PC-9 (cell line): ENCODE measurements around the gene ATP2B2. TPM values are rescaled to one million over a fixed set of nuclear protein-coding genes. Genes with fewer than 3 reads are reported as not detected.

Experiments
- BruUV-seq: library from RNA; stranded (reverse); fragments of 400-500 nt; replicated peaks from 2 replicates; lab custom pipeline; 2021; lab: Mats Ljungman, UMichigan
- CTCF ChIA-PET: fragments of 300-600 bp; sonication (Branson Sonifier 250); formaldehyde crosslinking; loops from one replicate; lab custom pipeline; 2022; ENCODE audit warnings: antibody characterized with exemption; lab: Charles Lee
- POLR2A ChIA-PET: fragments of 300-600 bp; sonication (Branson Sonifier 250); formaldehyde crosslinking; loops from one replicate; lab custom pipeline; 2022; ENCODE audit warnings: antibody characterized with exemption; ENCODE audit not compliant: unreplicated experiment; lab: Charles Lee
- DNase-seq, 2 experiments: peaks; one replicate each; pipeline versions ENCODE4 v3.0.0 to v3.0.0-alpha.2; 2015 to 2022; ENCODE audit warnings: mixed read lengths in 1 of 2
- H2AFZ ChIP-seq: fragments of 200-600 bp; sonication (generic); 2 replicates; pipeline ENCODE4 v1.8.1; 2017; ENCODE audit warnings: antibody characterized with exemption
- H3F3A ChIP-seq: fragments of 200-600 bp; sonication (generic); 2 replicates; pipeline ENCODE4 v1.8.1; 2017; ENCODE audit warnings: antibody characterized with exemption, mild to moderate bottlenecking, low read depth; ENCODE audit not compliant: insufficient read depth
- H3K27ac ChIP-seq: fragments of 200-600 bp; sonication (generic); 2 replicates; pipeline ENCODE4 v1.6.1; 2016; ENCODE audit warnings: mixed run types
- H3K27me3 ChIP-seq: fragments of 200-600 bp; sonication (generic); 2 replicates; pipeline ENCODE4 v1.6.1; 2016; ENCODE audit warnings: low read depth, mixed run types; ENCODE audit not compliant: insufficient read depth
- H3K36me3 ChIP-seq: fragments of 200-600 bp; sonication (generic); 2 replicates; pipeline ENCODE4 v1.6.1; 2016; ENCODE audit warnings: low read depth, mixed run types
- H3K4me1 ChIP-seq: fragments of 200-600 bp; sonication (generic); replicated peaks from 2 replicates; pipeline ENCODE4 v1.6.1; 2016; ENCODE audit warnings: mixed run types; ENCODE audit not compliant: insufficient read depth
- H3K4me2 ChIP-seq: fragments of 200-600 bp; sonication (generic); 2 replicates; pipeline ENCODE4 v1.6.1; 2017; ENCODE audit warnings: mixed run types
- H3K4me3 ChIP-seq: fragments of 200-600 bp; sonication (generic); 2 replicates; pipeline ENCODE4 v1.6.1; 2016; ENCODE audit warnings: mixed run types
- H3K79me2 ChIP-seq: fragments of 200-600 bp; sonication (generic); 2 replicates; pipeline ENCODE4 v1.6.1; 2017; ENCODE audit warnings: low read depth, mixed run types
- H3K9me2 ChIP-seq: fragments of 200-600 bp; sonication (generic); 2 replicates; pipeline ENCODE4 v1.8.1; 2017; ENCODE audit warnings: mild to moderate bottlenecking; ENCODE audit not compliant: insufficient read depth
- H3K9me3 ChIP-seq: fragments of 200-600 bp; sonication (generic); 2 replicates; pipeline ENCODE4 v1.8.1; 2016; ENCODE audit warnings: low read depth; ENCODE audit not compliant: insufficient read depth
- H4K20me1 ChIP-seq: fragments of 200-600 bp; sonication (generic); 2 replicates; pipeline ENCODE4 v1.8.1; 2017; ENCODE audit not compliant: insufficient read depth
- CTCF ChIP-seq: fragments of 200-600 bp; sonication (generic); conservative IDR thresholded peaks from 2 replicates; pipeline ENCODE4 v1.6.1; 2017; ENCODE audit warnings: mixed run types, antibody characterized with exemption, mild to moderate bottlenecking, moderate library complexity
- EZH2 ChIP-seq: fragments of 200-600 bp; sonication (generic); IDR thresholded peaks from 2 replicates; pipeline ENCODE4 v1.8.0; 2017; ENCODE audit warnings: antibody characterized with exemption, low read depth
- intact Hi-C: fragments of 100-400 bp; cut with micrococcal nuclease; formaldehyde crosslinking; loops from one replicate; pipeline ENCODE4 v1.10.0; 2022; ENCODE audit not compliant: unreplicated experiment
- total RNA-seq: library from RNA; stranded (reverse); gene quantifications from 2 replicates; pipeline ENCODE4 v1.2.3, GENCODE V29; 2021

ATP2B2 gene
- total RNA-seq, 1 experiment from 2014 or later: not detected

DNA sequence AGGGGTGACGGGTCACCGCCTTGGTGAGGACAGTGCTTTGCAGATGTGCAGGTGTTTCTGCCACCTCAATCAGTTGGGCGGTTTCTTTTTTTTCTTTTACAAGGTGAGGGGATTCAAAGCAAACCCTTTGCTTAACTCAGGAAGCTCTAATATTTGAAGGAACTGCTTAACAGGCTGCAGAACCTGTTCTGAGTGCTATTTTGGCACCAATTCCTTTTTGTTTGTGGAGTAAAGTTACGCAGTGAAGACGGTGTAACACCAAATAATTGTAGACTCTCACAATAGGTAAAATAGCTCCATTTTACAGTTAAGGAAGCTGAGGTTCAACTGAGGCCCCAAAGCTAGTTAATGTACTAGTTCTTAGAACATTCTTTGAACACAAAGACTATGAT is 219.3 kb downstream of the ATP2B2 start:
- BruUV-seq: no TSS peak
- POLR2A ChIA-PET: interaction anchor here (0.5 to 0.6 kb wide), 3 partner anchors 10 to 138 kb away, joined by 4 to 10 read pairs (median 6); no protein-coding TSS in a partner anchor
- H3K4me2 ChIP-seq: no peak overlapping the region

GRCh38 chr3:10285272-10286132 is 219.9 kb downstream of the ATP2B2 start:
- no peak for TF ChIP-seq EZH2
- TF ChIP-seq CTCF: no peak
- Histone ChIP-seq H3K4me1 (no peaks in the 10 kb centered on the region), H3K79me2 (no peaks in the 10 kb centered on the region), H3K27me3 (no peaks in the 10 kb centered on the region), H3K36me3 (peaks cover 9% of the 10 kb centered on the region; the same call in 1 of the 2 replicates), H3K4me3 (no peak overlapping the region), H3K27ac (no peak overlapping the region), H2AFZ (no peak overlapping the region), H3F3A (no peaks in the 10 kb centered on the region; the same call in 1 of the 2 replicates), H4K20me1 (0 out of 2 replicates have a peak, but pooled peaks cover 7% of the 10 kb centered on the region), H3K9me2 (no peaks in the 10 kb centered on the region), H3K4me2 (no peak overlapping the region), H3K9me3 (no peaks in the 10 kb centered on the region)
- BruUV-seq: no TSS peak
- DNase-seq: no peak
- CTCF ChIA-PET: interaction anchor here (0.6 kb wide), 1 partner anchor 74 kb away, joined by 4 read pairs; no protein-coding TSS in a partner anchor
- POLR2A ChIA-PET: interaction anchor here (0.6 kb wide), 1 partner anchor 10 kb away, joined by 10 read pairs; no protein-coding TSS in a partner anchor
- intact Hi-C loops: no loop called here

More for the DNA sequence above, 219.3 kb downstream of the ATP2B2 start:
- Histone ChIP-seq H4K20me1 (0 out of 2 replicates have a peak, but pooled peaks cover 7% of the 10 kb centered on the region), H3K9me2 (no peaks in the 10 kb centered on the region), H3K27me3 (no peaks in the 10 kb centered on the region), H2AFZ (no peak overlapping the region), H3K4me3 (no peak overlapping the region), H3F3A (no peaks in the 10 kb centered on the region; the same call in 1 of the 2 replicates), H3K9me3 (no peaks in the 10 kb centered on the region), H3K79me2 (no peaks in the 10 kb centered on the region), H3K4me1 (no peaks in the 10 kb centered on the region), H3K27ac (no peak overlapping the region), H3K36me3 (0 out of 2 replicates have a peak, but pooled peaks cover 9% of the 10 kb centered on the region)
- CTCF ChIA-PET: interaction anchor here (0.6 kb wide), 1 partner anchor 74 kb away, joined by 4 read pairs; no protein-coding TSS in a partner anchor
- no peak for DNase-seq
- intact Hi-C loops: no loop called here
- TF ChIP-seq EZH2 (no peak), CTCF (no peak)

DNA sequence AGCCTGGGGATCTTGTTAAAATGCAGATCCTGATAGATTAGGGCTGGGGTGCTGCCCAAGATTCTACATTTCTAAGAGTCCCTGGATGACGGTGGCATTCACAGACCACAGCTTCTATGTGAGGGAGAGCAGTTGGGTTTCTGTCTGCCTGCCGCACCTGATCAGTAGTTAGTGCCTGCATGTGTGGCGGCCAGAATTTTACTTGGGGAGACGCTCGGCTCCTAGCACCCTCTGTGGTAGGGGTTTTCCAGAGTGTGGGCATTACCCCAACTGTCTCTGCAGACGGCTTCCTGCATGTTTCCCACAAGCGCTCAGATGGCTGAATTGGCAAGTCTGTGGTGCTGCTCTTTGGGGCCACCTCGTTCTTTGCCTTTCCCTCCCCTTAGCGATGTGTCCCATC is 220.9 kb downstream of the ATP2B2 start:
- TF ChIP-seq EZH2 (no peak), CTCF (no peak)
- H3K4me2 ChIP-seq: no peak overlapping the region
- H3K27me3 ChIP-seq: no peaks in the 10 kb centered on the region
- no peak overlapping the region for H3K27ac ChIP-seq
- no TSS peak for BruUV-seq
- H3K79me2 ChIP-seq: no peaks in the 10 kb centered on the region
- CTCF ChIA-PET: no interaction called here
- no peak for DNase-seq
- POLR2A ChIA-PET: no interaction called here
- H3F3A ChIP-seq: no peaks in the 10 kb centered on the region; the same call in 1 of the 2 replicates
- intact Hi-C loops: no loop called here
- H3K36me3 ChIP-seq: peaks cover 17% of the 10 kb centered on the region
- no peaks in the 10 kb centered on the region for H3K9me2 ChIP-seq
- H2AFZ ChIP-seq: no peak overlapping the region
- peaks cover 7% of the 10 kb centered on the region; the same call in 1 of the 2 replicates for H4K20me1 ChIP-seq
- H3K9me3 ChIP-seq: no peaks in the 10 kb centered on the region
- H3K4me3 ChIP-seq: no peak overlapping the region
- no peaks in the 10 kb centered on the region for H3K4me1 ChIP-seq
